MM.1S (cell line): ENCODE results near the gene GSTT2.

Source experiments
- DNase-seq: peaks from one replicate; pipeline ENCODE4 v3.0.0-alpha.2; 2015
- H2AFZ ChIP-seq: fragments of 300-600 bp; sonication (generic); 2 replicates; pipeline ENCODE4 v1.6.0; 2016; ENCODE audit warnings: antibody characterized with exemption, low read length
- H3F3A ChIP-seq: fragments of 300-600 bp; sonication (generic); 2 replicates; pipeline ENCODE4 v1.6.1; 2016; ENCODE audit warnings: mild to moderate bottlenecking, antibody characterized with exemption, low read length, moderate library complexity, mixed read lengths; ENCODE audit not compliant: insufficient read depth
- H3K27ac ChIP-seq: fragments of 300-600 bp; sonication (generic); 2 replicates; pipeline ENCODE4 v1.5.1; 2016; ENCODE audit warnings: mild to moderate bottlenecking, low read length
- H3K27me3 ChIP-seq: fragments of 300-600 bp; sonication (generic); replicated peaks from 2 replicates; pipeline ENCODE4 v1.6.0; 2016; ENCODE audit warnings: low read length; ENCODE audit not compliant: insufficient read depth
- H3K36me3 ChIP-seq: fragments of 300-600 bp; sonication (generic); replicated peaks from 2 replicates; pipeline ENCODE4 v1.6.1; 2016; ENCODE audit warnings: mild to moderate bottlenecking, low read length, mixed read lengths; ENCODE audit not compliant: insufficient read depth
- H3K4me1 ChIP-seq: fragments of 300-600 bp; sonication (generic); 2 replicates; pipeline ENCODE4 v1.6.1; 2016; ENCODE audit warnings: low read length, mixed read lengths
- H3K4me2 ChIP-seq: fragments of 300-600 bp; sonication (generic); 2 replicates; pipeline ENCODE4 v1.6.0; 2016; ENCODE audit warnings: low read depth, low read length
- H3K4me3 ChIP-seq: fragments of 300-600 bp; sonication (generic); 2 replicates; pipeline ENCODE4 v1.5.1; 2016; ENCODE audit warnings: low read length, mixed read lengths
- H3K79me2 ChIP-seq: fragments of 300-600 bp; sonication (generic); 2 replicates; pipeline ENCODE4 v1.6.1; 2016; ENCODE audit warnings: mixed run types, low read length, mixed read lengths
- H3K9ac ChIP-seq: fragments of 300-600 bp; sonication (generic); 2 replicates; pipeline ENCODE4 v1.6.1; 2016; ENCODE audit warnings: low read length, mixed read lengths
- H3K9me2 ChIP-seq: fragments of 300-600 bp; sonication (generic); replicated peaks from 2 replicates; pipeline ENCODE4 v1.6.1; 2016; ENCODE audit warnings: mild to moderate bottlenecking, low read length, mixed read lengths; ENCODE audit not compliant: insufficient read depth
- H3K9me3 ChIP-seq: fragments of 300-600 bp; sonication (generic); replicated peaks from 2 replicates; pipeline ENCODE4 v1.6.1; 2016; ENCODE audit warnings: mild to moderate bottlenecking, low read length, mixed read lengths; ENCODE audit not compliant: insufficient read depth
- H4K20me1 ChIP-seq: fragments of 300-600 bp; sonication (generic); 2 replicates; pipeline ENCODE4 v1.6.1; 2016; ENCODE audit warnings: mild to moderate bottlenecking, low read length, moderate library complexity, mixed read lengths; ENCODE audit not compliant: insufficient read depth
- EZH2 ChIP-seq: fragments of 300-600 bp; sonication (generic); optimal IDR thresholded peaks from 2 replicates; pipeline ENCODE3; 2017; ENCODE audit warnings: low read depth, mild to moderate bottlenecking, antibody characterized with exemption, low read length, mixed read lengths
- EZH2phosphoT487 ChIP-seq: fragments of 300-600 bp; sonication (generic); IDR thresholded peaks from 2 replicates; pipeline ENCODE4 v1.6.1; 2018; ENCODE audit warnings: antibody characterized with exemption, low read length
- TF ChIP-seq, protein P1 (sequence below): fragments of 300-600 bp; sonication (generic); IDR thresholded peaks from 2 replicates; pipeline ENCODE4 v1.5.1; 2016; ENCODE audit warnings: antibody characterized with exemption, low read length, mixed read lengths

The GSTT2 gene

DNA sequence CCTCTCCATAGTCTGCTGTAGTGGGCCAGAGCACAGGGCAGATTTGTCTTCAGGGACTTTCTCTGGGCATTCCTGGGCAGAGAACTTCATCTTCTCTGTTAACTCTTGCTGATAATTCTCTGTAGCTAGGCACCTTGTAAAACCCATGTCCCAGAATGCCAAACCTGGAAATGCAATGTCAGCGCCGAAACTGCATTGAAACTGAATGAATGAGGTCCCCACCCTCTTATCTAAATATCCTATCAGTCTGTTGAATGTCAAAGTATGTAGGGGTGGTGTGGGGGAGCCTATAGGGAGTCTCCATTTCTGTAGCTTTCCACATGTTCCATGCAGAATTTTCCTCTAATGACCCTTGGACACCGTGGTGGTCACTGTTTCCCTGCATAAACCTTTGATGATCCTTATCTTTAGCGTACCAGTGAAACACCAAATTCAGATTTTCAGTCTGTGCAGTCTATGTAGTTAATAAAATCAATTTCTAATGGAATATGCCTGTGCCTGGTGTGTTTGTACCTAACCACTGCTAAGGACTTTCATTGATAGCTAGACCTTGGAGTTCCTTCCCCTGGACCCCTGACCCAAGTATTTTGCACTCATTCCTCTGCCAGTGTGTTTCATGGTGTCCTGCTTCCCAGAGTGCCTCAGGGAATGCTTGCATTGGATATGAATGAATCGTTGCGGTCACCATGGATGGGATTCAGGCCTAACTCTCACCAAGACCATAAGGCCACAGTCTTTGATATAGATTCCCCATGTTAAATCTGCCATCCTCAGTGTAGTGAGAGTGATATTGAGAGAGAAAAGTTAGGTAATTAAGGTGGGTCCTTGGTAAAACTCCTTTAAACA, 28.7 kb downstream of the GSTT2 start:
- H4K20me1 ChIP-seq, result no peaks in the 10 kb centered on the region
- TF ChIP-seq, protein P1, sequence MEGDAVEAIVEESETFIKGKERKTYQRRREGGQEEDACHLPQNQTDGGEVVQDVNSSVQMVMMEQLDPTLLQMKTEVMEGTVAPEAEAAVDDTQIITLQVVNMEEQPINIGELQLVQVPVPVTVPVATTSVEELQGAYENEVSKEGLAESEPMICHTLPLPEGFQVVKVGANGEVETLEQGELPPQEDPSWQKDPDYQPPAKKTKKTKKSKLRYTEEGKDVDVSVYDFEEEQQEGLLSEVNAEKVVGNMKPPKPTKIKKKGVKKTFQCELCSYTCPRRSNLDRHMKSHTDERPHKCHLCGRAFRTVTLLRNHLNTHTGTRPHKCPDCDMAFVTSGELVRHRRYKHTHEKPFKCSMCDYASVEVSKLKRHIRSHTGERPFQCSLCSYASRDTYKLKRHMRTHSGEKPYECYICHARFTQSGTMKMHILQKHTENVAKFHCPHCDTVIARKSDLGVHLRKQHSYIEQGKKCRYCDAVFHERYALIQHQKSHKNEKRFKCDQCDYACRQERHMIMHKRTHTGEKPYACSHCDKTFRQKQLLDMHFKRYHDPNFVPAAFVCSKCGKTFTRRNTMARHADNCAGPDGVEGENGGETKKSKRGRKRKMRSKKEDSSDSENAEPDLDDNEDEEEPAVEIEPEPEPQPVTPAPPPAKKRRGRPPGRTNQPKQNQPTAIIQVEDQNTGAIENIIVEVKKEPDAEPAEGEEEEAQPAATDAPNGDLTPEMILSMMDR, result no peak
- TF ChIP-seq EZH2 (no peak), EZH2phosphoT487 (no peak)
- no peak overlapping the region for H3K27ac ChIP-seq
- no peak overlapping the region for H3K9ac ChIP-seq
- no peaks in the 10 kb centered on the region for H3K9me2 ChIP-seq
- H3F3A ChIP-seq, result peaks cover 9% of the 10 kb centered on the region; the same call in 1 of the 2 replicates
- no peak for DNase-seq
- H3K4me1 ChIP-seq, result peaks cover 14% of the 10 kb centered on the region; the same call in 1 of the 2 replicates
- H3K4me2 ChIP-seq, result no peak overlapping the region
- H3K79me2 ChIP-seq, result peaks cover 24% of the 10 kb centered on the region
- 0 out of 2 replicates have a peak overlapping the region, but pooled peaks have one; percentile 14 for H2AFZ ChIP-seq
- H3K27me3 ChIP-seq, result no peaks in the 10 kb centered on the region
- no peak overlapping the region for H3K4me3 ChIP-seq
- H3K9me3 ChIP-seq, result no peaks in the 10 kb centered on the region
- H3K36me3 ChIP-seq, result no peaks in the 10 kb centered on the region

DNA sequence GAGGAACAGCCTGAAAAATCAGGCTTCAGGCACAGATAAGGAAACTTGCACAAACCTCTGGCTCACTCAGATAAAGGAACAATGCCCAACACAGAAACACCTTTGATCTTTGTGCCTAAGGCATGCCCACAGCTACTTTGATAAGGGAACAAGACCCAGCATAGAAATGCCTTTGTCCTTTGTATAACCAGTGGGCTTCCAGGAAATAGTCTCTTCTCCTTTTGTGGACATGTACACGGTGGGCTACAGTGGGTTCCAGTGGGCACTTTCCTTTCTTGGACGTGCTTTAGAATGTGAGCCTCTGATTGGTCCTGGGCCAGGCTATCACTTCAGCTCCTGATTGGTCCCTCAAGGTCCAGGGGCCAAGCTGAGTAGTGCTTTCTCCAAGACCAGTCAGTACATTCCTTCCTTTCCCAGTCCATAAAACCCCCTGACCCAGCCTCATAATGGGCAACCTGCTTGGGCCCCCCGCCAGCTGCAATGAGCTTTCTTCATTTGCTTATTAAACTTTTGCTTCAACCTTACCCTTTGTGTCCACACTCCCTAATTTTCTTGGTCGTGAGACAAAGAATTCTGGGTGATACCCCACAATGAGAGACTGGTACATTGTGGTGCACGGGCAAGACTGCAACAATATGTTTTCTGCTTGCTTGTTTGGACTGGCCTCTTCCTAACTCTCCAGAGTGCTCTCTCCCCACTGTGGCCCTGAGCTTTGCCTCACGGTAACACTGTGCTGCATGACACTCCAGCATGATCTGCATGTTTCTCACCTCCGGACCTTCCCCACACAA, 29.5 kb downstream of the GSTT2 start:
- Histone ChIP-seq H3K4me3 (no peak overlapping the region), H3K4me2 (no peak overlapping the region), H3K27ac (no peak overlapping the region), H3K79me2 (peaks cover 32% of the 10 kb centered on the region), H4K20me1 (no peaks in the 10 kb centered on the region), H3K36me3 (no peaks in the 10 kb centered on the region), H3K9me2 (no peaks in the 10 kb centered on the region), H3K9ac (no peak overlapping the region), H3K4me1 (peaks cover 14% of the 10 kb centered on the region; the same call in 1 of the 2 replicates), H3K27me3 (no peaks in the 10 kb centered on the region), H3F3A (peaks cover 9% of the 10 kb centered on the region; the same call in 1 of the 2 replicates), H2AFZ (no peak overlapping the region), H3K9me3 (no peaks in the 10 kb centered on the region)
- DNase-seq, result no peak
- TF ChIP-seq EZH2phosphoT487, result no peak
- no peak for TF ChIP-seq EZH2
- TF ChIP-seq, protein P1, result no peak

DNA sequence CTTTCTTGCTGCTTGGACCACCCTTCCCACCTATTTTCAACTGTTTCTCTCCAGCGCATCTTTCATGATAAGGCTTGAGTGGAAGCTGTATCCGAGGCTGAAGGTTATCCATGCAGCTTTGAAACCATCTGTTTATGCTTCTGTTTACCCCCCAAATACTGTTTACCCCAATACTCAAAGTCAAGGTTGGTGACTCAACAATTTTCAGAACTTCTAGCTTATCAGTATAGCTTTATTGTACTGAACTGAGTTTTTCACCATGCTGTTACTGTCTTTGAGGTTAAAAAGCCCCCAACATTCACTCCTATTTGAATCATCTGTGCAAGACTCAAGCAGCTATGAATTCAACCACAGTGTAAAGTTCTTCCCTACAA, 30.1 kb downstream of the GSTT2 start:
- no peak overlapping the region for H2AFZ ChIP-seq
- peaks cover 14% of the 10 kb centered on the region; the same call in 1 of the 2 replicates for H3K4me1 ChIP-seq
- H3K79me2 ChIP-seq, result peaks cover 38% of the 10 kb centered on the region
- no peak overlapping the region for H3K4me2 ChIP-seq
- peaks cover 9% of the 10 kb centered on the region; the same call in 1 of the 2 replicates for H3F3A ChIP-seq
- no peaks in the 10 kb centered on the region for H3K36me3 ChIP-seq
- no peaks in the 10 kb centered on the region for H4K20me1 ChIP-seq
- H3K9me3 ChIP-seq, result no peaks in the 10 kb centered on the region
- H3K27me3 ChIP-seq, result no peaks in the 10 kb centered on the region
- no peak overlapping the region for H3K4me3 ChIP-seq
- H3K9ac ChIP-seq, result no peak overlapping the region
- H3K9me2 ChIP-seq, result no peaks in the 10 kb centered on the region
- no peak for TF ChIP-seq EZH2
- TF ChIP-seq, protein P1, result no peak
- TF ChIP-seq EZH2phosphoT487, result no peak
- no peak overlapping the region for H3K27ac ChIP-seq
- no peak for DNase-seq
